HEK293 (cell line): ENCODE measurements around the gene FAM13B.

Experiments used
- CTCF ChIP-seq: fragments of 450-650 bp; formaldehyde crosslinking; IDR thresholded peaks from 2 replicates; pipeline ENCODE4 v1.5.1; 2016; ENCODE audit warnings: missing biosample characterization, missing genetic modification characterization
- REST ChIP-seq: fragments of 450-650 bp; formaldehyde crosslinking; IDR thresholded peaks from 2 replicates; pipeline ENCODE4 v1.5.1; 2016; ENCODE audit warnings: missing biosample characterization, missing genetic modification characterization
- TF ChIP-seq, protein P1 (sequence below): fragments of 450-650 bp; formaldehyde crosslinking; IDR thresholded peaks from 2 replicates; pipeline ENCODE4 v1.5.1; 2016; ENCODE audit warnings: missing biosample characterization, missing genetic modification characterization

- TF ChIP-seq REST (no peak), CTCF (no peak)
- TF ChIP-seq, protein P1, sequence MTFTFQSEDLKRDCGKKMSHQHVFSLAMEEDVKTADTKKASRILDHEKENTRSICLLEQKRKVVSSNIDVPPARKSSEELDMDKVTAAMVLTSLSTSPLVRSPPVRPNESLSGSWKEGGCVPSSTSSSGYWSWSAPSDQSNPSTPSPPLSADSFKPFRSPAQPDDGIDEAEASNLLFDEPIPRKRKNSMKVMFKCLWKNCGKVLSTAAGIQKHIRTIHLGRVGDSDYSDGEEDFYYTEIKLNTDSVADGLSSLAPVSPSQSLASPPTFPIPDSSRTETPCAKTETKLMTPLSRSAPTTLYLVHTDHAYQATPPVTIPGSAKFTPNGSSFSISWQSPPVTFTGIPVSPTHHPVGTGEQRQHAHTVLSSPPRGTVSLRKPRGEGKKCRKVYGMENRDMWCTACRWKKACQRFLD (tag by site-specific recombination): no peak
Measured at GRCh38 chr5:137899493-137899892, 133.4 kb downstream of the FAM13B start.
